ENCODE measurements around the gene ZNF593OS. TPM values are rescaled to one million over a fixed set of nuclear protein-coding genes. Genes with fewer than 3 reads are reported as not detected.
A peak's percentile ranks its signal among the peaks of the same experiment; 100 is the strongest.

The ZNF593OS gene
- total RNA-seq, 4 donors from 2014 or later, result not detected

- Histone ChIP-seq H3K36me3 (peaks cover 0 to 8% (median 2%) of the 10 kb centered on the region in 4 donors), H3K9me3 (no peaks in the 10 kb centered on the region), H3K4me1 (peaks cover 12 to 67% (median 38%) of the 10 kb centered on the region in 4 donors), H3K27ac (peak overlapping the region; percentile 45 to 95 (median 76)), H3K4me3 (no peak overlapping the region), H3K27me3 (no peaks in the 10 kb centered on the region)
- no peak for DNase-seq
- intact Hi-C loops (cut with DNase I; ENCODE audit: low total_unique reads) (no loop called here), in situ Hi-C loops (cut with MboI; ENCODE audit: low pct_ligation_motif_present in 1 of 4, low pct_unique_long_range_greater_than_20kb in 1 of 4, low sequenced_read_pairs in 3 of 4) (no loop called here)
- no peak for TF ChIP-seq POLR2A (IDR thresholded peaks at IDR 0.05)
- TF ChIP-seq POLR2AphosphoS5 (IDR thresholded peaks at IDR 0.05), result peak in 1 of 3 donors; percentile 76
- 51 to 55% methylated on average over 7 to 8 of the region's 8 CpGs for WGBS, 2 donors (ENCODE audit: low coverage in 1 of 2)
These were observed 49.5 kb downstream of the ZNF593OS start for GRCh38 chr1:26121854-26122773.

GRCh38 chr1:26119892-26120608 lies 51.6 kb downstream of the ZNF593OS start:
- intact Hi-C loops (cut with DNase I; ENCODE audit: low total_unique reads), result no loop called here
- in situ Hi-C loops (cut with MboI; ENCODE audit: low pct_ligation_motif_present in 1 of 4, low pct_unique_long_range_greater_than_20kb in 1 of 4, low sequenced_read_pairs in 3 of 4), result no loop called here
- no peaks in the 10 kb centered on the region for H3K9me3 ChIP-seq
- peaks cover 6 to 60% (median 25%) of the 10 kb centered on the region in 4 donors for H3K4me1 ChIP-seq
- TF ChIP-seq POLR2AphosphoS5 (IDR thresholded peaks at IDR 0.05) (no peak), EP300 (IDR thresholded peaks at IDR 0.05; ENCODE audit: low read depth) (no peak), POLR2A (IDR thresholded peaks at IDR 0.05) (no peak), CTCF (IDR thresholded peaks at IDR 0.05) (no peak)
- DNase-seq, result no peak
- no peaks in the 10 kb centered on the region for H3K27me3 ChIP-seq
- 67 to 68% methylated on average over 9 of the region's 9 CpGs for WGBS, 2 donors (ENCODE audit: low coverage in 1 of 2)
- no peak overlapping the region for H3K4me3 ChIP-seq
- H3K36me3 ChIP-seq, result peaks cover 0 to 9% (median 4%) of the 10 kb centered on the region in 4 donors
- H3K27ac ChIP-seq, result peak overlapping the region in 3 of 4 donors; percentile 4 to 45 (median 5)

Other genes with a start within 250 kb of the ZNF593OS start
- gene PAFAH2, start 173.8 kb downstream of the ZNF593OS start, total RNA-seq, result 10 to 100 TPM; 23.1 to 60.1 (median 38.8) TPM
- under 1 TPM in 2 of 4 donors, not detected in 2; 0.16 to 0.41 TPM for gene EXTL1, start 150.1 kb downstream of the ZNF593OS start, total RNA-seq
- under 1 TPM in 1 of 4 donors, not detected in 3; 0.14 TPM for gene SLC30A2, start 125.7 kb downstream of the ZNF593OS start, total RNA-seq
- gene TRIM63, start 104.2 kb downstream of the ZNF593OS start, total RNA-seq, result 1 to 10 TPM in 1 of 4 donors, under 1 TPM in 1, not detected in 2; 0.32 to 1.8 TPM
- 10 to 100 TPM in 2 of 4 donors, 1 to 10 TPM in 2; 4.0 to 15.6 (median 9.8) TPM for gene PDIK1L, start 60.0 kb downstream of the ZNF593OS start, total RNA-seq
- gene FAM110D, start 12.8 kb downstream of the ZNF593OS start, total RNA-seq, result 1 to 10 TPM in 3 of 4 donors, under 1 TPM in 1; 0.82 to 9.4 (median 2.9) TPM
- not detected for gene C1orf232, start 2.9 kb downstream of the ZNF593OS start, total RNA-seq
- 10 to 100 TPM in 3 of 4 donors, not detected in 1; 18.7 to 27.2 (median 26.9) TPM for gene ZNF593, start 1.9 kb downstream of the ZNF593OS start, total RNA-seq
- 100 to 1,000 TPM in 1 of 4 donors, 10 to 100 TPM in 3; 53.5 to 187 (median 74.4) TPM for gene CNKSR1, start 5.7 kb upstream of the ZNF593OS start, total RNA-seq
- gene CATSPER4, start 18.8 kb upstream of the ZNF593OS start, total RNA-seq, result not detected
- 10 to 100 TPM in 3 of 4 donors, 1 to 10 TPM in 1; 8.6 to 73.8 (median 13.6) TPM for gene CEP85, start 62.4 kb upstream of the ZNF593OS start, total RNA-seq
- 100 to 1,000 TPM; 134 to 314 (median 215) TPM for gene SH3BGRL3, start 108.3 kb upstream of the ZNF593OS start, total RNA-seq
- 10 to 100 TPM in 2 of 4 donors, 1 to 10 TPM in 2; 4.9 to 17.9 (median 12.0) TPM for gene UBXN11, start 134.8 kb upstream of the ZNF593OS start, total RNA-seq
- gene CD52, start 146.1 kb upstream of the ZNF593OS start, total RNA-seq, result 10 to 100 TPM in 2 of 4 donors, 1 to 10 TPM in 1, not detected in 1; 5.3 to 56.1 (median 21.1) TPM
- 10 to 100 TPM in 3 of 4 donors, 1 to 10 TPM in 1; 2.8 to 41.9 (median 22.3) TPM for gene CRYBG2, start 182.3 kb upstream of the ZNF593OS start, total RNA-seq
- not detected for gene ZNF683, start 200.9 kb upstream of the ZNF593OS start, total RNA-seq
- not detected for gene LIN28A, start 239.0 kb upstream of the ZNF593OS start, total RNA-seq

All from transverse colon (tissue), 4 donors.